NCI-H2171 treated with DMSO at 0.1 percent for 48 hours (cell line): ENCODE results near the gene RASGRF1.

Source experiments
- DNase-seq: peaks from one replicate; lab custom pipeline; 2025; lab: John Stamatoyannopoulos, UW

RASGRF1 gene

DNA sequence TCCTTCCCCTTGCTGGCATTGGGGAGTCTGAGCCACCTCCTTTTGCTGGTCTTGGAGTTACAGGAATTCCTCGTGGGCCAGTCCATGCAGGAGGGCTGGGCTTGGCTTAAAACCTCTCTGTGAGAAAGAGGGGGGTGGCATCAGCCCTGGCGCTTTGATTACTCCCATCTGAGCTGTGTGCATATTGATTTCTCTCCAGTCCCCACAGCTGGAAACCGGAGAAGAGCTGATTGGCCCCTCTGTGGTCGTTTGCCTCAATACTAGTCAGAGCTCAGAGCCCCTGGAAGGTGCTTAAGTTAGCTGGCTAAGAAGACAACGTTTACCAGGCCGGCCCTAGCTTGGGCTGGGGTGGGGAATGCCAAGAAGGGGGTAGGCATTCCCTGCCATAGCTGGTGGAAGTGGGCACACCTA lies 4.0 kb upstream of the RASGRF1 start:
- peak; percentile 41 for DNase-seq

DNA sequence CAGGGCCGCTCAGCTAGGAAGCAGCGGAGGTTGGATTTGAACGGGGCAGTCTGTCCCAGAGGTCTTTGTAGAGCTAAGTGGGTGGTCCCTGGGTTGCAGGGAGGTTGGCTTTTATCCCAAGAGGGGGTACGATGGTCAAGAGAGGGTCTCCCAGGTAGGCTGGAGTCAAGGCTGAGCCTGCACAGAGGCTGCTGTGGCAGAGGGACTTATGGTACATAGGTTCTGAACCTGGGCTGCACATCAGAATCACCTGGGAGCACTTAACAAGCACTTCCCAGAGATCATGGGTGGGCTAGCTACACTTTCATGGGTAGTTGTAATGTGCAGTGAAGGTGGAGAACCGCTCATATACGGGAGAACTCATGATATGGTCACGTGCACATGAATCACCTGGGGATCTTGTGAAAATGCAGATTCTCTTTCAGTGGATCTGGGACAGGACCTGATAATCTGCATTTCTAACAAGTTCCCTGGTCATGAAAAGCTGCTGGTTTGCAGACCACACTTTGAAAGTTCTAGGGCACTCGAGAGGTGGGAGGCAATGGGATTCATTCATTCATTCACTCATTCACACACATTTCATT lies 2.9 kb upstream of the RASGRF1 start:
- no peak for DNase-seq

DNA sequence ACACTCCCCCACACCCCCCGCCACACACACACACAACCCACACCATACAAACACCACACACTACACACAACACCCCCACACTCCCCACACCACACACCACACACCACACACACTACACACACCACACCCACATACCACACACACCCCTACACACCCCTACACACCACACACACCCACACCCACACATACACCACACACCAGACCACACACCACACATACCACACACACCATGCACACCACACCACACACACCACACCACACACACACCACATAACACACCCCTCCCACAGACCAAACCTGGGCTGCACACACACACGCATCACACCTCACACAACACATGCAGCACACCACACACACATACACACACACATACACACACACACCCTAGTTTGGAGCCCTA lies 1.8 kb upstream of the RASGRF1 start:
- DNase-seq = no peak

DNA sequence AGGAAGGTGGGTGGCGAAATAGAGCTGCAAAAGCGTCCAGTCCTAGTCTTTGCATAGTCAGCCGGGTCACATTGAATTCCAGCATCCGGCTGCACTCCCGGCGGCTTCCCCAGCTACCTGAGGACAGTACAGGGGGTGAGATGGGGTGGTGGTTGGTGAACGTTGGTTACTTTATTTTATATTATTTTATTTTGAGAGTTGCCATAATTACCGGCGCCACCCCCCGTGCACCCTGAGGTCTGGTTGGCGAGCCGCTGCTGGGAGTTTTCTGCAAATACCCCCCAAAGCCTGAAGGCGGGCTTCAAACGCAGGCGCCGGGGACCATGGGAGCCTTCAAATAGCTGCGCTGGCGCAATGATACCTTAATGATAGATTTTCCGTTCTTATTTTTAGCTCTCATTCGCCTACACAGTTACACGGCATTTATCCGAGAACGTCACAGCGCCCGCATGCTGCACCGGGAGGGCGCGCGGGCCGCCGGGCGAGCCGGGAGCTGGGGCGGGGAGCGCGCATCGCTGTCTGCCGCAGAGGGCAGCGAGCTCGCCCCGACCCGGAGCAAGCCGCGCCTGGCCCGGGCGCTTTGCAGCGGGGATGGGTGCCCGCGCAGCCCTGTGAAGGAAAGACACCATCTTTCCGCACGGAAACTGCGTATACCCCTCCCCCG lies 756 bp upstream of the RASGRF1 start:
- DNase-seq = peak; percentile 88

DNA sequence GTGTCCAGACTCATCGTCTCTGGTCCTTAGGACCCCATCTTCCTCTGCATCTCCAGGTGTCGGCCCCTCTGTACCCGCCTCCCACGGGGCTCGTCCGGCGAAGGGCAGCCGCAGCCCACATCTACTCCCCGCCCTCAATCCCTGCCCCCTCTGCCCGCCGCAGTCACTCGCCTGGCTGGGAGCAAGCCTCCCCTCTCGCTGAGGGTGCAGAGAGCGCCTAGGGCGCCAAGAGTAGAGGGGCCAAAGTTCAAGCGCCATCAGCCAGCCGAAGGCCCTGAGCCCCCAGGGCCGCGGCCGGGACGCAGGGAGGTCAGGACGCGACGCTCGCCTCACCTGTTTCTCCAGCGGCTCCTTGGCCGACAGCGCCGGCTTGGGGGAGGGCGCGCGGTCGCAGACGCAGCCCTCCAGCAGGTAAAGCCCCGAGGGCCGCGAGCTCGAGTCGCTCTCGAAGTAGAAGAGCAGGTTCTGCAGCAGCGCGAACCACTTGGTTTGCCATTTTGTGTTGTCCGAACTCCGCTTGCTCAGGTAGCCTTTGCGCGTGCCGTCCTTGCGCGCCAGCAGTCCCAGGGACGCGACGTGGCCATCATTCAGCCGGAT lies 592 bp downstream of the RASGRF1 start:
- DNase-seq = peak; percentile 55

DNA sequence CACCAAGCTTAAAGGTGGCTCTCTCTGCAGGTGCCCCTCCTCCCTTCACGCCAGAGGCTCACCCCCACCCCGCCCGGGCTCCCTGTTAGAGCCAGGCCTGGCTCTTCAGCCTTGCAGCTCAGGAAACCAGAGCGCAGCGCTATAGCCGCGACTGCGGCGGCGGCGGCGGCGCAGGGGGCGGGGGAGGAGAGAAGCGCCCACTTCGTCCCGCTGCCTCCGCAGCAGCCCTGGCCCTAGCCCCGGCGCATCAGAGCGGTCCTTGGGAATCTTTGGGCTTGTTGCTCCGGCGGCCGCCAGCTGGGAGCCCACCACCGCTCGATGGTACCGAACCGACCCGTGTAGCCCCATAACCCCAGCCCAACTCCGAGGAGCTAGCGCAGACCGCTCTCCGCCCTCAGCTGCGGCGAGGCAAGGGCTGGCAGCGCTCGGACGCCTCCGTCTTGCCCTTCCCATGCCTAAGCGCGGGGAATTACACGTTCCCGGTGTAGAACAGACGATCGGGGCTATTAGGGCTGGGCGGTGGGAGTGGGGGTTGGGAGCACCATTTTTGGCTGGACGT lies 1.2 kb downstream of the RASGRF1 start:
- DNase-seq = peak; percentile 17

DNA sequence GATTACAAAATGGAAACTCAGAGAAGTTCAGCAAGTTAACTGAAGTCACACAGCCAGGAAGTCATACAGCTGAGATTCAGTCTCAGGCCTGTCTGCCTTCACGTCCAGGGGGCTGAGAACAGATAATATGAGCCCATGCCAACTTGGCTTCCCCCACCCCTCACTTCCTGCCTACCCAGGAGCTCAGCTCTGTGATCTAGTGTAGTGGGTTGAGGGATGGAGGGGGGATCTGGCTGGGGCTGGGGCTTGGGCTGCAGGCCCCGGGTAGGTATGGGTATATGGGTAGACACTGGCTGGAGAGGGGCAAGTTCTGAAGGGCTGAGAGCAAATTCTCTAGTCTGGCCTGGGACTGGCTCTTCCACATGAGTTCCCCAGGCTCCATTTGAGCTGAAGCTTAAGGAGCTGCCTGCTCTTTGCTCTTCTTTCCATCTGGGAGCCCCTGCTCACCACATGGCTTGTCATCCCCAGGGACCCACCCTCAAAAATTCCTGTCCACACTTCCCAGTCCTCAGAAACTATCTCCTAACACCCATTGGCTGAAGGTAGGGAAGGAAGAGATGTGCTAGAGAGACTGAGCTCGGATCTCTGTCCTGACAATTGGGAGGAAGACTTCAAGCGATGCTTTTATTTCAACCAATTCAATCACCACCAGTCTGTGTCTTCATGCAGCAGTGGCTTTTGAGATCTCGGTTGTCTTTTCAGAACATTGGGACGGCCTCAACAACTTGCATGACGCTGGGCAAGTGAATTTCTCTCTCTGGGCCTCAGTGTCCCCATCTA lies 2.0 kb downstream of the RASGRF1 start:
- DNase-seq = peak; percentile 42

DNA sequence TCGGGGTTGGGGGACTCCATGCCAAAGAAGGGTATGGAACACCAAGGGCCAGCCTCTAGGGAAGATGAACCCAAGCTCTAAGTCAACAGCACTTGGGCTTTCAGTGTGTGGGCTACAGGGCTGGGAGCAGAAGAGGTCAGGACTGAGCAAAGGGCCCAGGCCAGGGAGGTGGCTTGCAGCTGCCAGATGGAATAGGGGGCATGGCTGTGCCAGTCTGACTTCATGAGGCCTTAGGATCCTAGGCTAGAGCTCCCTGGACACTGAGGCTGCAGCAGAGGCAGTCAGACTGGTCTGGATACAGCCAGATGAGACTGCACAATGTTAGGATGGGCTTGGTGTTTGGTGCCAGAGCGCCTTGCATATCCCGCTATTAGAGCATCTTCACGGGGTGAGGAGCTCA lies 3.8 kb downstream of the RASGRF1 start:
- no peak for DNase-seq

DNA sequence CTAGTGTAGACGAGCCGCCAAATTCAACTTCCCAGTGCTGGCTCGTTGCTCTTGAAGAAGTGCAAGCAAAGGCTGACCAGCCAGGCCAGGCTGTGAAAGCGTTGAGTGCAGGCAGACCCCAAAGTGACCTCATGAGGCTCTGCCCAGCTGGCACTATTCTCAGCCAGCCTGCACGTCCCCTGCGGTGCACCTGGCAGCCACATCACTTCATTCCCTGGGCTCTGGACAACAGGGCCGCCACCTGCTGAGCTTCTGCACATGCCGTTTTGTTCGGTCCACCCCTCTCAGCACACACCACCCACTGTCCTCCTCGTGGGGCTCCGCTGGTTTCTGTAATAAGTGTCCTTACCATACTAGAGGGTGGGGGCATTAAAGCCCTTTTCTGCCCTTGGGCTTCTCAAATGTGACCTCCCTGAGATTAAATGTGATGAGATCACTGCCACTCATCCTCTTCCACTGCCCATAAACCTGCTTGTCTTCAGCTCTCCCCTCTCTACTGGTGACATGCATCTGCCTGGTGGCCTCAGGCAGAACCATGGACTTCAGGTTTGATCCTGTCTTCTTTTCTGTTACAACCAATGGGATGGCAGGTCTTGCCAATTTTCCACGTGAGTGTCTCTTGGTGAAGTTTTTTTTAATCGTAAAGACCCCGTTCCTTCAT lies 6.1 kb downstream of the RASGRF1 start:
- DNase-seq = no peak

DNA sequence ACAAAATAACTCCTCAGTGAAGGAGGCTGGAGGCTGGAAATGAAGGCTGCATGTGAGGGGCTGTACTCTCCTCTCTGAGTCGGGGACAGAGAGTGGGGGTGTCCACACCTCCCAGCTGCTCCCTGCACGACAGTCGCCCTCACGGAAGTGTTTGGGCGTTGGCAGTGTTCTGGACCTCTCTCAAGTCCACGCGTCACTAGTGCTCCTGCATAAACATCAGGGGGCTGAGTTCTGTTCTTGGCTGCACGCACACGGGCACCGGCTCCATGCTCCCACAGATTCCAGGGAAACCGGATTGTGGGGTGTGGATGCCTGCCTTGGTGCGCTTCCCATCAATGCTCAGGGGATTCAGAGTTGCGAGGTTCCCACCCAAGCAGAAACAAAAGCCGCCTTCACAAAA lies 7.4 kb downstream of the RASGRF1 start:
- DNase-seq = no peak

DNA sequence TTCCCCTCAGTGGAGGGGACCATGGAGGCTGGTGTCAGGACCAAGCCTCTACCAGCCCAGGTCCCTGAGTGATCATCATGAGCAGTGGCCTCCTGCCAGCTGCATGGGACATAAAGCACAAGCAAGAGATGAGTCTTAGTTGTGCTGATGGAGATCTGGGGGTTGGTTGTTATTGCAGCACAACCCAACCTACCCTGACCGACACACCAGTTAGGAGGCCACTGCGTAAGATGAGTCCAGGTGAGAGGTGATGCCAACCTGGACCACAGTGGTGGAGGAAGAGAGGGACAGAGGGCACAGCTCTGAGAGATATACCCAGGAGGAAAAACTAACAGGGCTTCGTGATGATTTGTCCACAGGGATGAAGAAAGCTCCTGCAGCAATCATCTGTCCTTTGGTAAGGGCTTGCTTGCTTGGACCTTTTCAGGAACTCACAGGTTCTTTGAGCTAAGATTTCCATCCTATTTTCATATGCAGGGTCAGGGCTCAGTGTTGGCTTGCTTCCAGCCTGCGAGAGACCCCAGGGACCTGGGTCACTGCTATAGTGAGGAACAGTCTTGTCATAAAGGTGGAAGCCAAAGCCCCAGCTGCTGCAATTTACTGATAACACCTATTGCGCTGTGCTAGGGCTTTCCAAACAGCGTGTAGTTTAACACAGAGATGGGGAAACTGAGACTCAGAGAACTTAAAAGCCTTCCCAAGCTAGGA lies 8.1 kb downstream of the RASGRF1 start:
- DNase-seq = no peak

DNA sequence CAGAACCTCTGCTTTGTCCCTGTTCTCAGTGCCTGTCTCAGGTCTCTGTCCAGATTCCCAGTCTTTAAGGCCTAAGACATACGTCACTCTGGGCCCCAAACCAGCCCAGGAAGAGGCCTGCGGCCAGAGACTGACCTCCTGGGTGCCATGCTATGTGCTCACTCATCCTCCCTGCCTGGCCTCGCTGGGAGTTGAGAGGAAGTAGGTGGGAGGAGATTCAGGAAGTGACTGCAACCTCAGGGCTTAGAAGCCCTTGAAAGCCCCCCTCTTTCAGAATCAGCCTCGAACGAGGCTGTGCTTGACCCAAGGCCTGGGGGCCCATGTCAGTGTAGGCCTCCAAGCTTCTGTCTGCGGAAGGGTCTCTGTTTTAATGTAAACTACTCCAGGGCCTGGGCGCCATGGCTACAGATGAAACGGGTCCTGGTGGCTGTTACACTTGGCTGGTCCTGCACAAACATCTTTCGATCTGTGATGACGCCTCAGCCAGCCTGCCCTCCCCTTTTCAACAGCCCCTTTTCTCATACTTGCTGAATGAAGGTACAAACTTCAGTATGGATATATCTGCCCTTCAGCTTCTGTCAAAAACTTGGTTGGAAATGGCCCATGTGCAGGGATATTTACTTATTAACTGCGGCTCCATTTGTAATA lies 11.7 kb downstream of the RASGRF1 start:
- no peak for DNase-seq

DNA sequence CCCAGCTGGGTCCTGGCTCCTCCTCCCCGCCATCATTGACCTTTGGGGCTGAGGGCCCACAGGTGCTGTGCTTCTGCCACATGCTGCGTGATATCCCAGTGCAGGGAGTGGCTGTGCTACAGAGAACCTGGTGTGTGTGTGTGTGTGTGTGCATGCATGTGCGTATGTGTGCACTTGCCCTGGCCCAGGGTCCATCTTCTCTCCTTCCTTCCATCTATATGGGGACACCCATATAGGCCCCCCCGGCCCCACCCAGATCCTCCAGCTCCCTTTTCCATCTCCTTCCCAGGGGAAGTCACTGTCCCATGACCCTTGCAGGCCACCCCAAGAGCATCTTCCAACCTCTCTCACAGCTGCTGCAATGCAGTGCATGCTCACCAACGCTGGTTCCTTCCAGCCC lies 12.6 kb downstream of the RASGRF1 start:
- DNase-seq = no peak

DNA sequence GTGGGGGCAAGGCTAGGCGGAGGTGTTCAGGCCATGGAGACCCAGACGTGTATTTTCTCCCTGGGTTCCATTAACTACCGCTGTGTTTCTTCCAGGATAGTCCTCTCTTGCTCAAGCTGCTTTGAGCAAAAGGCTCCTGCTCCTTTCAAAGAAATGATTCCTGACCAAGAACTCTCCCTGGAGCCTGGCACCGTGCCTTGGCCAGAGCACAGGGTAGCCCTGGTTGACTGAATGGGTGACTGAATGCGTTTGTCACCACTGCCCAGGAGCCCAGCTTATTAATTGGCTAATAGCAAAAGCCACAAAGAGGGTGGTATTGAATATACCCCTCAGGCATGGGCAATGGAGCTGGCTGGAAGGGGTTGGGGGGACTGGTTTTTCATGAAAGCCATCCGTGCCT lies 13.9 kb downstream of the RASGRF1 start:
- no peak for DNase-seq

DNA sequence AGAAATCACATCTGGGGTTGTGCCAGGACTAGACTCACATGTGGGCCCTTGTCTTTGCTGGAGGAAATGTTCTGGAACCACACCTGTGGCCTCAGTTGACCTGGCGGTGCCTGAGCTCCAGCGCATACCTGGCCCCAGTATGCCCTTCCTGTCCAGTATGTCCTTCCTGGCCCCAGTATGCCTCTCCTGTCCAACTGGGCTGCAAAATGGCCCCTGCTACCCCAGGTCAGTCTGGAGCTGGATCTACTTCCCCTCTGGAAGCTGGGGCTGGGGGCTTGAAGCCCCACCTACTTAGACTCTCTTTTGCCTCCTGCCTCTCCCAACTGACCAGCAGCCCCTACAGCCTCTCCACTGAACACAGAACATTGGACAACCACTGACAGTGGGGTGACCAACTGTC lies 15.3 kb downstream of the RASGRF1 start:
- DNase-seq = no peak

DNA sequence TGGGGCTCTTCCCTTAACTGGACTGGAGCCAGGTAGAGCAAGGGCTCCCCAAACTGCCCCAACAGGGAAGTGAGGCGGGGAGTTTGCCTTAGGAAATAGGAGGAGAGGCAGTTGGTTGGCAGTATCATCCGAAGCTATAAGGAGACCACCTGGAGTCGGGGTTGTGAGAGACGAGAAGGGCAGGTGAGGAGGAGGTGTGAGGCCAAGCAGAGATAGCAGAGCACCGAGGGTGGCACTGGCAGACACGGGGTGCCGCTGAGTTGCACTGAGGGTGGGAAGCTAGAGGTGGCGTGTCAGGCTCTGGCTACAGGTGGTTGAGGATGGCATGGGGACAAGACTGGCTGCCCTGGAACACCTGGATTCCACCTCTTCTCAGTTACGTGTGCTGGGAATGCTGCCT lies 17.2 kb downstream of the RASGRF1 start:
- DNase-seq = no peak

DNA sequence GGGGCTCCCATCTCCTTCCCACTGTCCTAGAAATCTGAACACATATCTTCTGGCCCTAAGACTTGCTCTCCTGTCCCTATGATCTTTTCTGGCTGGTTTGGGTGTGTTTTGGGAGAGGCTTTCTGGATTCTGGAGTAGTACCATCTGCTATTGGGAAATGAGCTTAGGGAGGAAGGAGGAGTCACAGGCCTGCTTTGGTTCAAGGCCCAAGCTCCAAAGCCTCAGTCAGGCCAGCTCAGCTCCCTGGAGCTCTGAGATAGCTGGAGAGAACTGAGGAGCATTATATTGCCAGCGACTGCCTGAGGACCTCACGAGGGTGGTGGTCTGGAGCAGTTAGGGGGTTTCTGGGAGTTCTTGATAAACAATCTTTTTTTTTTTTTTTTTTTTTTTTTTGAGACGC lies 18.7 kb downstream of the RASGRF1 start:
- DNase-seq = peak; percentile 63

DNA sequence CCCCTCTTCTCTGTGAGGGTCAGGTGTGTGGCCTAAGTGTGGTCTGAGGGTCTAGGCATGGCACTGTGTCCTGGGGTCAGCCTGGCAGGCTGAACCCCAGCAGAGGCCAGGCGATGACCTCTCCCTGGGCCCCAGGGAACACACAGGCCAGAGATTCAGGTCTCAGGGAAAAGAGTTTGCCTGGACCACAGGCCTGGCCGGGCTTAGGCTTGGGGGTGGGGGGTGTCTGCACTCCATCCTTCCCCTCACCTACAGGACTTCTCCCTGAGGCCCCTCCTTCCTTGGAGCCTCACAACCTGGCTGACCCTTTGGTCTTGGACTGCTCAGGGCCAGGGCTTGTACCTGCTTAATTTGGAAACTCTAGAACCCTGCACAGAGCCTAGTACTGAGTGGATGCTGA lies 21.8 kb downstream of the RASGRF1 start:
- DNase-seq = no peak

DNA sequence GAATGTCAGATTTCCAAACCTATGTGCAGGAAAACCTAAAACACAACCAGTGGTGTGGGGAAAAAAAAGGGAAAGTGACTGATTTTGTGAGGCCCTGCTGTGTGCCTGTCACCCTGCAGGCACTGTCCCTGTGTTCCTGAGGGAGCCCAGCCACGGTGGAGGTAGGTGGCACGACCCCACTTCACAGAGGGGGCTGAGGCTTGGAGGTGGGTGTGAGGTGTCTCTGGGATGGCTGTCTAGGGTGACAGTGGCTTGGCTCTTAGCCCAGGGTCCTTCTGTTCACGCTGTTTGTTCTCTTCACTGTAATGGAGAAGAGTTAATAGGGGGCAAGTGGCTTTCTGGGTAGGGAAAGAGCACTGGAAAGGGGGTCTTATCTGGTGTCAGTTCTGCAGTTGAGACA lies 22.6 kb downstream of the RASGRF1 start:
- DNase-seq = peak; percentile 78

DNA sequence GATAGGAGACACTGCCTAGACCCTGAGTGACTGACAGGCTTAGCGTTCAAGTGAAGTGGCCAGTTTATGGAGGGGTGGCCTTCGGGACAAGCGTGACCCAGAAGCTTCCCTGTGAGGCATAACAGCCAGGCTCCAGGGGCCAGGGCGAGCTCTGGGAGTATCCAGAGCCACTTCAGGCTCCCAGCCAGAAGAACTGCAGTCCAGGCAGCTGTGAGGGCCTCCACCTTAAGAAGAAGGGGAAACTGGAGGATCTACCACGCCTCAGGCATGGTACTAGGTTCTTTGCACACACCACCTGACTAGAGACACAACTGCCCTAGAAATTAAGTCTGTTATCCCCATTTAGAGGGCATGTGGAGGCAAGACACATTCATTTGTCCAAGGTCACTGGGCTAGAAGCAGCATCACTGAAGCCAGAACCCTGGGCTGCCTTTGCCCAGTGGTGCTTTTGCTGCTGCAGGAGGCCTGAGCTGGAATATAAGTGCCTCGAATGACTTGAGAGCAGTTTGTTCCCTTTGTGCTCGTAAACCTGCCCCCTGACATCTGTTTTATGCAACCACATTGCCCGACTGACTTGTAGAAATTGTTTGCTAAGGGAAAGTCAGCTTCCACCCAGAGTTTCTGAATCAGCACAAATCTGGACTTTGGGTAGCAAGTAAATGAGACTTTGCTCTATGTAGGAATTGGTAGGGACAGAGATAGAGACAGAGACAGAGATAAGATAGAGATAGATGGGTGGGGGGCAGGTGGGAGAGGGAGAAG lies 23.3 kb downstream of the RASGRF1 start:
- peak; percentile 72 for DNase-seq
